Raji (cell line): Measurements from ENCODE around the gene OAS1.

Experiments
- POLR2A ChIP-seq: IDR thresholded peaks from 2 replicates; pipeline ENCODE4 v1.6.1; 2011; ENCODE audit warnings: low read depth, low read length, control low read depth; ENCODE audit not compliant: insufficient read depth

Gene OAS1

DNA sequence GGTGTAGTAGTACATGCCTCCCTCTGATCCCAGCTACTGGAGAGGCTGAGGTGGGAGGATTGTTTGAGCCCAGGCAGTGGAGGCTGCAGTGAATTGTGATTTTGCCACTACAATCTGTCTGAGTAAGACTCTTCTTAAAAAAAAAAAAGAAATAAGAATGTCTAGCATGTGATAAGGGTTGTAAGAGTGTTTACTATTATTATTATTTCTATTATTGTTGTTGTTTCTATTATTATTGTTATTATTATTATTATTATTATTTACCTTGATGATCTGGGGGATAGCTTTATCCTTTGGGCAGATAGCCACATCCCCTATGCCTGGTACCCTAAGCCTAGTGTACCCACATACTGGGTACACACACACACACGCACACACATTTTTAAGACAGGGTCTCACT lies 35.8 kb downstream of the OAS1 start:
- TF ChIP-seq POLR2A, result no peak

DNA sequence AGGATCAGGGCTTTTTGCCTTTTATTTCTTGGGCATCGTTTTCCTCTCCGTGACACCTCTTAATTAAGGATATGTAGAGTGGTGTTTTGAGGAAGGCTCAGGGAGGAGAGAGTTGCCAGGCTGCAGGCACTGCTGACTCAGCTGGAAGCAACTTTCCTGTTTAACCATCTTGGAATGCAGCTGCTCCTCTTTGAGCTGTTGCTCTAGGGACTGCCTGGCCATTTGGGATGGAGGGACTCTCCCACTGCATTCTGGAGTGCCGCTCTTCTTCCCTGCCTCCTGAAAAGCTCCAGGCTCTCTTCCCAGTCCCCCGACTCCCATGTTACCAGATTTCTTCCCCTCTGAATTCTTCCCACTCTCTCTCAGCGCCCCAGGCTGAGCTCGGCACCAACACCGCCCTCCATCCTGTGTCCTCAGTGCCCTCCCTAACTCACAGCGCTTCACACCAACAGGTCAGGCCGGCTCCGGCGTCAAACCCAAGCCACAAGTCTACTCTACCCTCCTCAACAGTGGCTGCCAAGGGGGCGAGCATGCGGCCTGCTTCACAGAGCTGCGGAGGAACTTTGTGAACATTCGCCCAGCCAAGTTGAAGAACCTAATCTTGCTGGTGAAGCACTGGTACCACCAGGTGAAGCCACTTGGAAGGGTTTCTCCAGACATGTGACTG lies 37.4 kb downstream of the OAS1 start:
- TF ChIP-seq POLR2A, result no peak

DNA sequence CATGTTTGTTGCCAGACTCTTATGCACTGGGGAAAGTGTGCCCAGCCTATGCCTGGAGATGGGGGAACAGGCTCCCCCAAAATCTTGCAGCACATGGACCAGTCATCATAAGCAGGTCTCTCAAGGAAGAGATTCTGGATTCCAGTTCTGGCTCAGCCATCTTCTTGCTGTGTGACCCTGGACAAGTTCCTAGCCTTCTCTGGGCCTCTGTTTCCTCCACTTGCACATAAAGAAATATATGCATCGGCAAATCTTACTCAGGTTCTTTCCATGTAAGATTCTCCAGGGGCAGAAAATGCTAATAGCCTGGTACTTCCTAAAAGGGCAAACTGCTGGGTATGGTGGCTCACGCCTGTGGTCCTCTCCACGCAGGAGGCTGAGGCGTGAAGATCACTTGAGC lies 38.8 kb downstream of the OAS1 start:
- TF ChIP-seq POLR2A, result no peak

DNA sequence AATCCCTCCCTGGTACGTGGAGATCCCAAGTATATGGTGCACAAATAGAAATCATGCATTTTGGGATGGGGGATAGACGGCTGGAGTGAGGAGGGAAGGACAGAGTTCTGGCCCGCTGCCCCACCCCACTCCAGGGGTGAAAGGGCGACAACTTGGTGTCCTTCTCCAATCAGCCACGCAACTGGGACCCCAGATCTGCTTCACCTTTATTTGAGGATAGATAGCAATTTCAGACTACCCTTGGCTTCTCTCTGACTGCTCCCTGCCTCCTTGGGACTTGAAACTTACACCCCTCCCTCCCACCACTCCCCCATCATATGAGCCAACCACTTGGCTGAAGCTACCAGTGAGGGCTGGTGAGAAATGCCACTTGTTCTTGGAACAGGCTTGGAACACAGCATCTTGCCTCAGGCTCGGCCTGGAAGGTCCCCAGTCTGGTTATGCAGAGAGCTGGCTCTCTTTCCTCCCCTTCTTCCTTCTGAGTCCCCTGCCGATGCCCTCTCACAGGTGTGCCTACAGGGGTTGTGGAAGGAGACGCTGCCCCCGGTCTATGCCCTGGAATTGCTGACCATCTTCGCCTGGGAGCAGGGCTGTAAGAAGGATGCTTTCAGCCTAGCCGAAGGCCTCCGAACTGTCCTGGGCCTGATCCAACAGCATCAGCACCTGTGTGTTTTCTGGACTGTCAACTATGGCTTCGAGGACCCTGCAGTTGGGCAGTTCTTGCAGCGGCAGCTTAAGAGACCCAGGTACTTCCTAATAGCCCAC lies 39.7 kb downstream of the OAS1 start:
- no peak for TF ChIP-seq POLR2A

DNA sequence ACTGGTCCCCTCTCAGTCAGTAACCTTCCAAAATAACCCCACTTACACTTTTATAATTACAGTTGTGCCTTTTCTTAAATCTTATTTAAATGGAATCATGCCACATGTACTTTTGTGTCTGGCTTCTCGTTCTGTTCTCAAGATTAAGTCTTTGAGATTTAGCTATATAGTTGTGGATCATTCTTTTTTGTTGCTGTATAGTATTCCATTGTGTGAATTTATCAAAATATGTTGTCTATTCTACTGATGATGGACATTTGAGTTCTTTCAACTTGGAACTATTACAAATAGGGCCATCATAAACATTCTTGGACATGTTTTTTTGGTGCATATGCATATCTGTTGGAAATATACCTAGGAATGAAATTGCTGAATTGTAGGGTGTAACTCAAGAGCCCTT lies 40.6 kb downstream of the OAS1 start:
- TF ChIP-seq POLR2A, result no peak

DNA sequence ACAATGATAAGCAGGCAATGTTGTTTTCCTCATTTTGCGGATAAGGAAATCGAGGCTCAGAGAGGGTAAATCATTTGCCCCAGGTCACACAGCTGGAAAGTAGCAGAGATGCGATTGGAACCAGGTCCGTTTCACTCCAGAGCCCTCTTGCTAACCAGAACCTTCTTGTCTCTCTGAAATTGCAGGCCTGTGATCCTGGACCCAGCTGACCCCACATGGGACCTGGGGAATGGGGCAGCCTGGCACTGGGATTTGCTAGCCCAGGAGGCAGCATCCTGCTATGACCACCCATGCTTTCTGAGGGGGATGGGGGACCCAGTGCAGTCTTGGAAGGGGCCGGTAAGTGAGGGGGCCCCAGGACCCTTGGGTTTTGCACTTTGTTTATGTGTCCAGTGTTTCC lies 41.0 kb downstream of the OAS1 start:
- no peak for TF ChIP-seq POLR2A

DNA sequence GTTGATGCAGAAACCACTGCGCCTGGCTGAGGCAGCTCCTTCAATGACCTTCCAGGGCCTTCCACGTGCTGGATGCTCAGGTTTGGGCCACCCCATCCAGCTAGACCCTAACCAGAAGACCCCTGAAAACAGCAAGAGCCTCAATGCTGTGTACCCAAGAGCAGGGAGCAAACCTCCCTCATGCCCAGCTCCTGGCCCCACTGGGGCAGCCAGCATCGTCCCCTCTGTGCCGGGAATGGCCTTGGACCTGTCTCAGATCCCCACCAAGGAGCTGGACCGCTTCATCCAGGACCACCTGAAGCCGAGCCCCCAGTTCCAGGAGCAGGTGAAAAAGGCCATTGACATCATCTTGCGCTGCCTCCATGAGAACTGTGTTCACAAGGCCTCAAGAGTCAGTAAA lies 42.0 kb downstream of the OAS1 start:
- no peak for TF ChIP-seq POLR2A

DNA sequence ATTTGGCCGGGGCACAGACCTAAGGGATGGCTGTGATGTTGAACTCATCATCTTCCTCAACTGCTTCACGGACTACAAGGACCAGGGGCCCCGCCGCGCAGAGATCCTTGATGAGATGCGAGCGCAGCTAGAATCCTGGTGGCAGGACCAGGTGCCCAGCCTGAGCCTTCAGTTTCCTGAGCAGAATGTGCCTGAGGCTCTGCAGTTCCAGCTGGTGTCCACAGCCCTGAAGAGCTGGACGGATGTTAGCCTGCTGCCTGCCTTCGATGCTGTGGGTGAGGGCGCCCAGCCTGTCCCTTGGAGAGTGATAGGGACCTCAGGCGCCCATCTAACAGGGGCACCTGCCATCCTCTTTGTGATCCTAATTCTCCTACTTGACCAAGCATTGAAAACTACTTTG lies 43.9 kb downstream of the OAS1 start:
- TF ChIP-seq POLR2A, result no peak

DNA sequence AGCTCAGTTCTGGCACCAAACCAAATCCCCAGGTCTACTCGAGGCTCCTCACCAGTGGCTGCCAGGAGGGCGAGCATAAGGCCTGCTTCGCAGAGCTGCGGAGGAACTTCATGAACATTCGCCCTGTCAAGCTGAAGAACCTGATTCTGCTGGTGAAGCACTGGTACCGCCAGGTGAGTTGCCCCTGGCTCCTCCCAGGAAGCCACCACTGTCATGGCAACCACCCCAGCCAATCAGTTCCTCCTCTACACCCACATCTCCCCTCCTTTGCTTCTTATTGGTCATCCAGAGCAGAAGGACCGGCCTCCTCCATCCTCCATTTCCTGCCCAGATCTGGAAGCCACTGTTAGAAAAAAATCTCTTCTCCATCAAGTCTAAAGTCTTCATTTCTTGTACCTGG lies 54.3 kb downstream of the OAS1 start:
- TF ChIP-seq POLR2A, result 0 out of 2 replicates have a peak, but pooled peaks have one; percentile 20

DNA sequence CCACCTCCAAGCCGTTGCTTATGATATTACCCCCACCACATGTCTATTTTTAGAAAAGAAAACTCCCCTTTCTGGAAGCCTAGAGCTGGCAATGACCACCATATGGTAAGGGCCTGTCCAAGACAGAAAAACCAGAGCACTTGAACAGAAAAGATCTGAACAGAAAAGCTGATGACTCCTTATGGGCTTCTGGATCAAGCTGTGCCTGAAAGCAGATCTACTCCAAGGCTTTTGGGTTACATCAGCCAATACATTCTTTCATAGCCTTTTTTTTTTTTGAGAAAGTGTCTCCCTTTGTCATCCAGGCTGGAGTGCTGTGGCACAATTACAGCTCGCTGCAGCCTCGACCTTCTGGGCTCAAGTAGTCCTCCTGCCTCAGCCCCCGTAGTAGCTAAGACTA lies 54.8 kb downstream of the OAS1 start:
- no peak for TF ChIP-seq POLR2A

DNA sequence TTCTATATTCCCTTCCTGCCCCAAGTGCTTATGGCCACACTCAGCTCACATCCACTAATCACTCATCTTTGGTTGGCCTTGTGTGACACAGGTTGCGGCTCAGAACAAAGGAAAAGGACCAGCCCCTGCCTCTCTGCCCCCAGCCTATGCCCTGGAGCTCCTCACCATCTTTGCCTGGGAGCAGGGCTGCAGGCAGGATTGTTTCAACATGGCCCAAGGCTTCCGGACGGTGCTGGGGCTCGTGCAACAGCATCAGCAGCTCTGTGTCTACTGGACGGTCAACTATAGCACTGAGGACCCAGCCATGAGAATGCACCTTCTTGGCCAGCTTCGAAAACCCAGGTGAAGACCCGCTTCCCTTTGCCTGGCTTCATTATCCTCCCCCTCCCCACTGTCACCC lies 55.8 kb downstream of the OAS1 start:
- TF ChIP-seq POLR2A, result no peak

DNA sequence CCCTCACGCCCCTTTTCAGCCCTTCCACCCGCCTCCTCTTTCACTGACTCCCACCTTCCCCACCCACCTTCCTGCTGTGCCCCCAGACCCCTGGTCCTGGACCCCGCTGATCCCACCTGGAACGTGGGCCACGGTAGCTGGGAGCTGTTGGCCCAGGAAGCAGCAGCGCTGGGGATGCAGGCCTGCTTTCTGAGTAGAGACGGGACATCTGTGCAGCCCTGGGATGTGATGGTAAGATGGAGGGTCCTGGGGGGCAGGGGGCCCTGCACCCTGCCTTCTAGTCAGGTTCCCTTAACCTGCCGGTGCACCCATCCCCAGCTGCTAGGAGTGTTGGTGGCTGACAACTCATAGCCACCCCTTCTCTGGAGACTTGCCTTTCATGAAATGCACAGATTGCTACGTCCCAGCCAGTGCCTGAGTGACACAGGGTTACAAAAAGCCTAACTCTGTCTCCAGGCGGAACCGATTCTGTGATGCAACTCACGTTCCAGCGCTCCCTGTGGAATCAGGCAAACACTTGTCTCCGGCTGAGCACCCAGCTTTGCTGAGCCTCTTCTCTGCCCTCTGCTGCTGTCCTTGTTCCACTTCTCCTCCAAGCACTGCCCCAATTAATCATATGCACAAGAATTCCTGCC lies 56.6 kb downstream of the OAS1 start:
- TF ChIP-seq POLR2A, result no peak

DNA sequence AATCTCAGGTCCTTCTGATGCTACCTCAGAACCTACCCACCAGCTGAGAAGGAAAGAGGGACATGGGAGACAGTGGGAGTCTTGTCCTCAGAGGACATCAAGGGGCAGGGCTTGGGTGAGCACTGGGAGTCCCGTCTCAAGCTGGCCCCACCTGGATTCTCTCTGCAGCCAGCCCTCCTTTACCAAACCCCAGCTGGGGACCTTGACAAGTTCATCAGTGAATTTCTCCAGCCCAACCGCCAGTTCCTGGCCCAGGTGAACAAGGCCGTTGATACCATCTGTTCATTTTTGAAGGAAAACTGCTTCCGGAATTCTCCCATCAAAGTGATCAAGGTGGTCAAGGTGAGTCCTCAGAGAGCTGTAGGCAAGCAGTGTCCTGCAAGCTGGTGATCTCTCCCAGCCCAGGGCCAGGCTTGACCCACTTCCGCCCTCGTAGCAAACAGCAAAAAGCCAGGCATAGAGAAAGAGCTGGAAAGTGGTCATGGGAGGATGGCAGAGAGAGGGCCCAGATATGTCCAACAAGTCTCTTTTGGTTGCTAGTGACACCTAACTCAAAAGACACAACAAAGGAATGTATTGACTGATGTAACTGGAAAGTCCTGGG lies 57.4 kb downstream of the OAS1 start:
- no peak for TF ChIP-seq POLR2A

DNA sequence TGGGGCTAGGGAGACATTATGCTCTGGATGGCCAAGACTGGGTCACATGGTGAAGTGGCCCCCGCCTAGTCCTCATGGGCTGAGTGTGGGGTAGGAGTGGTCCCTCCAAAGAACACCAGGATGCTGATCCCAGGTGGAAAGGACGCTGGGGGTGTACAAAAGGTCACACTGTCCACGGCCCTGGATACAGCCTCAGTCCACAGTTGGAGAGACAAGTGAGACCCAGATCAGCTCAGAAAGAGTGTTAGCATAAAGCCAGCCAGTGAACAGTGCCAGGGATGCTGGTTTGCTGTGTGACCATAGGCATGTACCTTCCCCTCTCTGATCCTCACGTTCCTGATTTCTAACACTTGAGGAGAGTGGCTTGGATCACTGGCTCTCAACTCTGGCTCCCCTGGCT lies 58.2 kb downstream of the OAS1 start:
- TF ChIP-seq POLR2A, result no peak

DNA sequence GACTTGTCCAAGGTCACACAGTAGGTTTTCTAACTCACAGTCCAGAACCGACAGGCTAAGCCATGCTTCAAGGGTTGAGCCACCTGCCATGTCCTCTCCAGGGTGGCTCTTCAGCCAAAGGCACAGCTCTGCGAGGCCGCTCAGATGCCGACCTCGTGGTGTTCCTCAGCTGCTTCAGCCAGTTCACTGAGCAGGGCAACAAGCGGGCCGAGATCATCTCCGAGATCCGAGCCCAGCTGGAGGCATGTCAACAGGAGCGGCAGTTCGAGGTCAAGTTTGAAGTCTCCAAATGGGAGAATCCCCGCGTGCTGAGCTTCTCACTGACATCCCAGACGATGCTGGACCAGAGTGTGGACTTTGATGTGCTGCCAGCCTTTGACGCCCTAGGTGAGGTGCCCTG lies 58.9 kb downstream of the OAS1 start:
- TF ChIP-seq POLR2A, result no peak

DNA sequence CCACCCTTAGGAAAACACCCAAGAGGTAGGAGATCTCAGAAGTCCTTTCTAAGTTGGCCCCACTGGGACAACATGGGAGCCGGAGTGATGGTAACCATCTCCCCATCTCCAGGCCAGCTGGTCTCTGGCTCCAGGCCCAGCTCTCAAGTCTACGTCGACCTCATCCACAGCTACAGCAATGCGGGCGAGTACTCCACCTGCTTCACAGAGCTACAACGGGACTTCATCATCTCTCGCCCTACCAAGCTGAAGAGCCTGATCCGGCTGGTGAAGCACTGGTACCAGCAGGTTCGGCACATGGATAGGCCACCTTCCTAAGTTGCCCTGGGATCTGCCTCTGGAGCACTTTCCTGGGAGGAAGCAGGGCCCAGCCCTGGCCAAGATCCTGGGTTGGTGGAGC lies 60.5 kb downstream of the OAS1 start:
- TF ChIP-seq POLR2A, result no peak
